Smooth muscle cell (in vitro differentiated cells): Measurements from ENCODE around the gene CAMKK1. TPM values are rescaled to one million over a fixed set of nuclear protein-coding genes. Genes with fewer than 3 reads are reported as not detected.

Experiments used
- DNase-seq: peaks from one replicate; lab custom pipeline; 2025; ENCODE audit not compliant: unreplicated experiment; lab: John Stamatoyannopoulos, UW
- H2AFZ ChIP-seq: fragments of 200-600 bp; sonication (generic); 2 replicates; pipeline ENCODE4 v1.6.0; 2016; ENCODE audit warnings: antibody characterized with exemption, low read depth, mild to moderate bottlenecking
- H3F3A ChIP-seq: fragments of 200-600 bp; sonication (generic); 2 replicates; pipeline ENCODE4 v1.6.0; 2017; ENCODE audit warnings: antibody characterized with exemption, low read depth
- H3K27ac ChIP-seq: fragments of 200-600 bp; sonication (generic); 2 replicates; pipeline ENCODE4 v1.5.1; 2016; ENCODE audit warnings: low read depth, mild to moderate bottlenecking
- H3K27me3 ChIP-seq: fragments of 200-600 bp; sonication (generic); 2 replicates; pipeline ENCODE4 v1.6.1; 2016; ENCODE audit warnings: low read depth, mild to moderate bottlenecking
- H3K36me3 ChIP-seq: fragments of 200-600 bp; sonication (generic); 2 replicates; pipeline ENCODE4 v1.5.1; 2016; ENCODE audit warnings: low read depth
- H3K4me1 ChIP-seq: fragments of 200-600 bp; sonication (generic); 2 replicates; pipeline ENCODE4 v1.5.1; 2016; ENCODE audit warnings: low read depth
- H3K4me2 ChIP-seq: fragments of 200-600 bp; sonication (generic); 2 replicates; pipeline ENCODE4 v1.6.0; 2016; ENCODE audit warnings: mild to moderate bottlenecking
- H3K4me3 ChIP-seq: fragments of 200-600 bp; sonication (generic); 2 replicates; pipeline ENCODE4 v1.5.1; 2016; ENCODE audit warnings: mild to moderate bottlenecking
- H3K79me2 ChIP-seq: fragments of 200-600 bp; sonication (generic); 2 replicates; pipeline ENCODE4 v1.6.0; 2016; ENCODE audit warnings: low read depth, mild to moderate bottlenecking
- H3K9ac ChIP-seq: fragments of 200-600 bp; sonication (generic); 2 replicates; pipeline ENCODE4 v1.6.0; 2016; ENCODE audit warnings: low read depth
- H3K9me3 ChIP-seq: fragments of 200-600 bp; sonication (generic); replicated peaks from 2 replicates; pipeline ENCODE4 v1.5.1; 2016; ENCODE audit warnings: low read depth
- H4K20me1 ChIP-seq: fragments of 200-600 bp; sonication (generic); 2 replicates; pipeline ENCODE4 v1.6.0; 2016; ENCODE audit warnings: low read depth
- CTCF ChIP-seq: fragments of 200-600 bp; sonication (generic); IDR thresholded peaks from 2 replicates; pipeline ENCODE4 v1.5.1; 2017; ENCODE audit warnings: borderline replicate concordance, mild to moderate bottlenecking, antibody characterized with exemption; ENCODE audit not compliant: insufficient read depth, poor library complexity, severe bottlenecking
- WGBS: methylation state at CpG from one replicate; pipeline ENCODE4 v1.1.7; 2016; ENCODE audit warnings: low lambda C conversion rate; 5-methylcytosine and 5-hydroxymethylcytosine counted together
- polyA plus RNA-seq: library from polyadenylated mRNA; unstranded; fragments of >200 nt; fragmentation: Nextera tagmentation; extraction: Ambion mirVana; gene quantifications from 2 replicates; pipeline ENCODE4 v1.2.1, GENCODE V29; 2016
- total RNA-seq: library from RNA; depleted of rRNA; stranded (reverse); fragments of >200 nt; gene quantifications from 2 replicates; pipeline ENCODE4 v1.2.3, GENCODE V29; 2014

The CAMKK1 gene
- total and polyA plus RNA-seq, 2 experiments from 2014 or later, result 8.1 to 8.8 TPM

GRCh38 chr17:3865176-3865575, 27.7 kb downstream of the CAMKK1 start:
- Histone ChIP-seq H3K36me3 (no peaks in the 10 kb centered on the region), H3K4me3 (no peak overlapping the region), H3K4me2 (no peak overlapping the region), H3K9ac (no peak overlapping the region), H3K4me1 (no peaks in the 10 kb centered on the region), H3K27me3 (no peaks in the 10 kb centered on the region), H3K9me3 (no peaks in the 10 kb centered on the region), H2AFZ (no peak overlapping the region), H4K20me1 (no peaks in the 10 kb centered on the region), H3F3A (no peaks in the 10 kb centered on the region), H3K79me2 (no peaks in the 10 kb centered on the region), H3K27ac (no peak overlapping the region)
- no peak for DNase-seq
- TF ChIP-seq CTCF, result no peak
- 80% methylated on average over 8 of the region's 8 CpGs for WGBS

GRCh38 chr17:3864534-3864933, 28.3 kb downstream of the CAMKK1 start:
- H3K4me2 ChIP-seq, result no peak overlapping the region
- no peaks in the 10 kb centered on the region for H3K27me3 ChIP-seq
- H3F3A ChIP-seq, result no peaks in the 10 kb centered on the region
- H4K20me1 ChIP-seq, result no peaks in the 10 kb centered on the region
- WGBS, result 93% methylated on average over 10 of the region's 10 CpGs
- H3K9ac ChIP-seq, result no peak overlapping the region
- no peak overlapping the region for H3K27ac ChIP-seq
- H3K4me1 ChIP-seq, result no peaks in the 10 kb centered on the region
- no peak overlapping the region for H2AFZ ChIP-seq
- H3K79me2 ChIP-seq, result no peaks in the 10 kb centered on the region
- H3K4me3 ChIP-seq, result no peak overlapping the region
- no peak for DNase-seq
- no peaks in the 10 kb centered on the region for H3K36me3 ChIP-seq
- no peaks in the 10 kb centered on the region for H3K9me3 ChIP-seq
- no peak for TF ChIP-seq CTCF

GRCh38 chr17:3861761-3862681, 30.8 kb downstream of the CAMKK1 start:
- Histone ChIP-seq H3K27me3 (no peaks in the 10 kb centered on the region), H3K4me1 (no peaks in the 10 kb centered on the region), H2AFZ (no peak overlapping the region), H3K4me3 (no peak overlapping the region), H3F3A (no peaks in the 10 kb centered on the region), H3K4me2 (no peak overlapping the region), H3K9me3 (no peaks in the 10 kb centered on the region), H4K20me1 (no peaks in the 10 kb centered on the region), H3K27ac (no peak overlapping the region), H3K36me3 (no peaks in the 10 kb centered on the region), H3K79me2 (no peaks in the 10 kb centered on the region), H3K9ac (no peak overlapping the region)
- no peak for TF ChIP-seq CTCF
- no peak for DNase-seq
- 93% methylated on average over 27 of the region's 28 CpGs for WGBS
